ENCODE results near the gene DOCK6. TPM values are rescaled to one million over a fixed set of nuclear protein-coding genes. Genes with fewer than 3 reads are reported as not detected.
"Not testable (repeated sequence)": the region's sequence is repeated elsewhere in the genome, so short reads cannot be mapped to it uniquely, and the experiment has no call there.

DOCK6 gene
- total RNA-seq, 1 experiment from 2014 or later, result 57.9 TPM

- TF ChIP-seq CTCF (conservative IDR thresholded peaks at IDR 0.05), result no peak
- no peak for DNase-seq
- Mint-ChIP-seq H3K27me3 (ENCODE audit: low read depth) (no peaks in the 10 kb centered on the region; the same call in 1 of the 2 replicates), H3K27ac (peak overlapping the region in 1 of 3 experiments; percentile 13; a peak in 1 of 7 replicates), H3K4me3 (no peak overlapping the region), H3K36me3 (ENCODE audit: insufficient read depth in 1 of 3, low read depth in 3 of 3) (peaks cover 12 to 41% (median 25%) of the 10 kb centered on the region in 3 experiments), H3K9me3 (no peaks in the 10 kb centered on the region), H3K4me1 (0 out of 4 replicates have a peak, but pooled peaks cover 0 to 3% of the 10 kb centered on the region in 2 experiments)
- Histone ChIP-seq H3K9me3 (ENCODE audit: control insufficient read depth, low read depth, low read length) (no peaks in the 10 kb centered on the region), H2AFZ (ENCODE audit: low read length) (no peak overlapping the region), H3K23ac (ENCODE audit: insufficient read length, low read depth, low read length) (no peak overlapping the region), H3K79me1 (ENCODE audit: insufficient read depth, low read depth, low read length, poor library complexity, severe bottlenecking) (no peaks in the 10 kb centered on the region), H3K18ac (ENCODE audit: insufficient read length, low read depth, low read length) (no peak overlapping the region), H2BK15ac (ENCODE audit: low read depth, low read length) (no peak overlapping the region), H3K56ac (ENCODE audit: insufficient read length, low read depth, low read length) (no peak overlapping the region), H3K27me3 (ENCODE audit: insufficient read depth, low read length) (no peaks in the 10 kb centered on the region), H3K23me2 (ENCODE audit: insufficient read length, low read depth, low read length, poor library complexity, severe bottlenecking) (no peaks in the 10 kb centered on the region), H3K4me2 (ENCODE audit: insufficient read depth, insufficient read length, low read length) (no peak overlapping the region), H3K9ac (ENCODE audit: extremely low read depth, insufficient read length, low read length) (no peak overlapping the region), H3K79me2 (ENCODE audit: insufficient read depth, low read length) (no peaks in the 10 kb centered on the region), H2BK120ac (ENCODE audit: low read depth, low read length, poor library complexity, severe bottlenecking) (no peak overlapping the region), H3K4me1 (ENCODE audit: insufficient read depth, low read length) (no peaks in the 10 kb centered on the region; the same call in 1 of the 2 replicates), H3K4ac (ENCODE audit: low read depth, low read length) (no peak overlapping the region), H3K14ac (ENCODE audit: insufficient read depth, low read length) (no peak overlapping the region), H3T11ph (ENCODE audit: low read length) (no peak overlapping the region), H3K27ac (ENCODE audit: insufficient read length, low read depth, low read length) (no peak overlapping the region), H4K8ac (replicated peaks; ENCODE audit: insufficient read length, low read depth, low read length) (no peak overlapping the region), H4K91ac (ENCODE audit: insufficient read length, low read depth, low read length) (no peak overlapping the region), H4K20me1 (ENCODE audit: control insufficient read depth, insufficient read depth, insufficient read length) (no peaks in the 10 kb centered on the region), H2BK20ac (ENCODE audit: low read depth, low read length, poor library complexity, severe bottlenecking) (no peak overlapping the region), H4K5ac (ENCODE audit: insufficient read length, low read depth, low read length) (no peak overlapping the region), H2BK5ac (ENCODE audit: insufficient read length, low read length) (no peak overlapping the region), H2AK5ac (ENCODE audit: insufficient read length, low read length) (no peak overlapping the region), H2BK12ac (ENCODE audit: insufficient read length, low read depth, low read length) (no peak overlapping the region)
- WGBS (ENCODE audit: extremely low coverage, insufficient read length, low lambda C conversion rate), result no CpG with 5 or more reads among the region's 4 CpGs
These were observed 80.8 kb downstream of the DOCK6 start for GRCh38 chr19:11181488-11181887.

GRCh38 chr19:11180975-11181374 lies 81.3 kb downstream of the DOCK6 start:
- DNase-seq; H3K9me3 Mint-ChIP-seq; H3K23ac ChIP-seq (ENCODE audit: insufficient read length, low read depth, low read length); H3K23me2 ChIP-seq (ENCODE audit: insufficient read length, low read depth, low read length, poor library complexity, severe bottlenecking); H3K56ac ChIP-seq (ENCODE audit: insufficient read length, low read depth, low read length); H3T11ph ChIP-seq (ENCODE audit: low read length); H4K91ac ChIP-seq (ENCODE audit: insufficient read length, low read depth, low read length); H2BK5ac ChIP-seq (ENCODE audit: insufficient read length, low read length); H2BK12ac ChIP-seq (ENCODE audit: insufficient read length, low read depth, low read length); H4K20me1 ChIP-seq (ENCODE audit: control insufficient read depth, insufficient read depth, insufficient read length); H3K27me3 ChIP-seq (ENCODE audit: insufficient read depth, low read length); H3K27ac ChIP-seq (ENCODE audit: insufficient read length, low read depth, low read length); H3K4ac ChIP-seq (ENCODE audit: low read depth, low read length); H3K14ac ChIP-seq (ENCODE audit: insufficient read depth, low read length); H3K18ac ChIP-seq (ENCODE audit: insufficient read length, low read depth, low read length); H3K4me2 ChIP-seq (ENCODE audit: insufficient read depth, insufficient read length, low read length); H3K79me2 ChIP-seq (ENCODE audit: insufficient read depth, low read length); H3K27ac Mint-ChIP-seq; H3K4me1 Mint-ChIP-seq; H2AK5ac ChIP-seq (ENCODE audit: insufficient read length, low read length); H2BK120ac ChIP-seq (ENCODE audit: low read depth, low read length, poor library complexity, severe bottlenecking); H3K4me3 Mint-ChIP-seq; H3K9ac ChIP-seq (ENCODE audit: extremely low read depth, insufficient read length, low read length); H3K9me3 ChIP-seq (ENCODE audit: control insufficient read depth, low read depth, low read length); H3K4me1 ChIP-seq (ENCODE audit: insufficient read depth, low read length); H2BK20ac ChIP-seq (ENCODE audit: low read depth, low read length, poor library complexity, severe bottlenecking); H2AFZ ChIP-seq (ENCODE audit: low read length); H3K79me1 ChIP-seq (ENCODE audit: insufficient read depth, low read depth, low read length, poor library complexity, severe bottlenecking); H4K5ac ChIP-seq (ENCODE audit: insufficient read length, low read depth, low read length); H4K8ac ChIP-seq (replicated peaks; ENCODE audit: insufficient read length, low read depth, low read length); H2BK15ac ChIP-seq (ENCODE audit: low read depth, low read length); H3K27me3 Mint-ChIP-seq (ENCODE audit: low read depth): not testable (repeated sequence)
- WGBS (ENCODE audit: extremely low coverage, insufficient read length, low lambda C conversion rate), result no CpG with 5 or more reads among the region's 8 CpGs
- peaks cover 15 to 42% (median 25%) of the 10 kb centered on the region in 3 experiments; a peak in 6 of 7 replicates for H3K36me3 Mint-ChIP-seq (ENCODE audit: insufficient read depth in 1 of 3, low read depth in 3 of 3)

Measured in H9 (cell line).